ENCODE results near the gene MYH7. TPM values are rescaled to one million over a fixed set of nuclear protein-coding genes. Genes with fewer than 3 reads are reported as not detected.

Gene MYH7
- total and polyA plus RNA-seq, 4 donors, result 0.02 to 0.42 (median 0.04) TPM

DNA sequence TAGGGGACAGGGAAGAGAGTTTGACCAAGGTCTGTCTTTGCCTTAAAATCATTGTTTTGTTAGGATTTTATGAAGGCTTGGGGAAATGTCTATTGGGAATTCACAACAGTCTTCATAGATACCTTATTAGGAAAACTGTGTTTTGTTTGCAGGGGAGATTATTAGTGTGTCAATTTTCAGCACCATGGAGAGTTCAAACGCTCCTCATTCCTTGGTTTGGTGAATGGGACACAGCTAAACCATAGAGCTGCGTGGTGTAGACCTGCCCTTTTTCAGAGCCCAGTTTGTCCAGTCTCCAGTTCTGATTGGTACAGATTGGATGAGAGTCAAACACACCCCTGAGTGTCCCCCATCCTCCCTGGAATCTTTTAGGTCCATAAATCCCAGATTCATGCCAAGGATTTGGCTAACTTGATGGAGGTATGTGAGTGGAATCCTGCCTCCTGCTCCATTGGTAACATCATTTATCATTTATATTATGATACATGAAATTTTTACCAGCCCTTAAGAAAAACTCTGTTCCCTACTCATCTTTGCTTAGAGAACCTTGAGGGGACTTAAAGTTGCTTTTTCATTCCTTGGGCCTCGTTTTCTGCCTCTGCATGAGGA lies 46.0 kb upstream of the MYH7 start:
- no peak overlapping the region for H3K9ac ChIP-seq (ENCODE audit: low read depth in 1 of 2, low read length in 2 of 2)
- DNase-seq (ENCODE audit: low spot score), result no peak
- 83% methylated on average over 3 of the region's 3 CpGs for WGBS
- no peaks in the 10 kb centered on the region for H3K27me3 ChIP-seq (ENCODE audit: control insufficient read depth in 4 of 4, insufficient read depth in 4 of 4, low read length in 3 of 4)
- H3K9me3 ChIP-seq (ENCODE audit: control insufficient read depth in 4 of 4, low read length in 3 of 4), result no peaks in the 10 kb centered on the region
- TF ChIP-seq CTCF (IDR thresholded peaks at IDR 0.05; ENCODE audit: low read depth, low read length, missing input control), result no peak
- TF ChIP-seq, protein P1, sequence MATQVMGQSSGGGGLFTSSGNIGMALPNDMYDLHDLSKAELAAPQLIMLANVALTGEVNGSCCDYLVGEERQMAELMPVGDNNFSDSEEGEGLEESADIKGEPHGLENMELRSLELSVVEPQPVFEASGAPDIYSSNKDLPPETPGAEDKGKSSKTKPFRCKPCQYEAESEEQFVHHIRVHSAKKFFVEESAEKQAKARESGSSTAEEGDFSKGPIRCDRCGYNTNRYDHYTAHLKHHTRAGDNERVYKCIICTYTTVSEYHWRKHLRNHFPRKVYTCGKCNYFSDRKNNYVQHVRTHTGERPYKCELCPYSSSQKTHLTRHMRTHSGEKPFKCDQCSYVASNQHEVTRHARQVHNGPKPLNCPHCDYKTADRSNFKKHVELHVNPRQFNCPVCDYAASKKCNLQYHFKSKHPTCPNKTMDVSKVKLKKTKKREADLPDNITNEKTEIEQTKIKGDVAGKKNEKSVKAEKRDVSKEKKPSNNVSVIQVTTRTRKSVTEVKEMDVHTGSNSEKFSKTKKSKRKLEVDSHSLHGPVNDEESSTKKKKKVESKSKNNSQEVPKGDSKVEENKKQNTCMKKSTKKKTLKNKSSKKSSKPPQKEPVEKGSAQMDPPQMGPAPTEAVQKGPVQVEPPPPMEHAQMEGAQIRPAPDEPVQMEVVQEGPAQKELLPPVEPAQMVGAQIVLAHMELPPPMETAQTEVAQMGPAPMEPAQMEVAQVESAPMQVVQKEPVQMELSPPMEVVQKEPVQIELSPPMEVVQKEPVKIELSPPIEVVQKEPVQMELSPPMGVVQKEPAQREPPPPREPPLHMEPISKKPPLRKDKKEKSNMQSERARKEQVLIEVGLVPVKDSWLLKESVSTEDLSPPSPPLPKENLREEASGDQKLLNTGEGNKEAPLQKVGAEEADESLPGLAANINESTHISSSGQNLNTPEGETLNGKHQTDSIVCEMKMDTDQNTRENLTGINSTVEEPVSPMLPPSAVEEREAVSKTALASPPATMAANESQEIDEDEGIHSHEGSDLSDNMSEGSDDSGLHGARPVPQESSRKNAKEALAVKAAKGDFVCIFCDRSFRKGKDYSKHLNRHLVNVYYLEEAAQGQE (IDR thresholded peaks at IDR 0.05), result peak; percentile 98
- peaks cover 12 to 34% (median 17%) of the 10 kb centered on the region in 4 donors for H3K36me3 ChIP-seq (ENCODE audit: control insufficient read depth in 4 of 4, insufficient read depth in 3 of 4, low read depth in 1 of 4, low read length in 3 of 4)
- no peaks in the 10 kb centered on the region for H3K4me1 ChIP-seq (ENCODE audit: control insufficient read depth in 4 of 4, insufficient read depth in 4 of 4, low read length in 3 of 4)
- H3K4me3 ChIP-seq (ENCODE audit: low read depth in 1 of 3, low read length in 3 of 3), result no peak overlapping the region
- H3K27ac ChIP-seq (ENCODE audit: low read depth in 1 of 2, low read length in 2 of 2), result no peak overlapping the region

- H3K36me3 ChIP-seq (ENCODE audit: control insufficient read depth in 4 of 4, insufficient read depth in 3 of 4, low read depth in 1 of 4, low read length in 3 of 4), result peaks cover 14 to 51% (median 35%) of the 10 kb centered on the region in 4 donors
Observed at GRCh38 chr14:23478109-23478759, 42.8 kb upstream of the MYH7 start.

More at GRCh38 chr14:23478109-23478759, 42.8 kb upstream of the MYH7 start:
- Histone ChIP-seq H3K9ac (ENCODE audit: low read depth in 1 of 2, low read length in 2 of 2) (no peak overlapping the region), H3K27ac (ENCODE audit: low read depth in 1 of 2, low read length in 2 of 2) (no peak overlapping the region), H3K4me1 (ENCODE audit: control insufficient read depth in 4 of 4, insufficient read depth in 4 of 4, low read length in 3 of 4) (no peaks in the 10 kb centered on the region), H3K4me3 (ENCODE audit: low read depth in 1 of 3, low read length in 3 of 3) (no peak overlapping the region), H3K9me3 (ENCODE audit: control insufficient read depth in 4 of 4, low read length in 3 of 4) (no peaks in the 10 kb centered on the region), H3K27me3 (ENCODE audit: control insufficient read depth in 4 of 4, insufficient read depth in 4 of 4, low read length in 3 of 4) (no peaks in the 10 kb centered on the region)
- peak; percentile 61 for DNase-seq (ENCODE audit: low spot score)
- 33% methylated on average over 5 of the region's 5 CpGs for WGBS
- peak; percentile 58 for TF ChIP-seq CTCF (IDR thresholded peaks at IDR 0.05; ENCODE audit: low read depth, low read length, missing input control)
- TF ChIP-seq, protein P1 (IDR thresholded peaks at IDR 0.05), result peak; percentile 20
- peak; percentile 83 to 86 for TF ChIP-seq RAD21 (IDR thresholded peaks at IDR 0.05)
- no peak for TF ChIP-seq TAF1 (conservative IDR thresholded peaks at IDR 0.05)
- no peak for TF ChIP-seq FOXA1 (IDR thresholded peaks at IDR 0.05)
